HL-60/S4 (cell line): ENCODE measurements around the gene TMEM201.

Source experiments
- in situ Hi-C: fragments of 300-500 bp; cut with MboI; formaldehyde crosslinking; loops from 2 replicates; pipeline ENCODE4 v1.14.3; 2022; ENCODE audit warnings: low sequenced_read_pairs

Gene TMEM201

DNA sequence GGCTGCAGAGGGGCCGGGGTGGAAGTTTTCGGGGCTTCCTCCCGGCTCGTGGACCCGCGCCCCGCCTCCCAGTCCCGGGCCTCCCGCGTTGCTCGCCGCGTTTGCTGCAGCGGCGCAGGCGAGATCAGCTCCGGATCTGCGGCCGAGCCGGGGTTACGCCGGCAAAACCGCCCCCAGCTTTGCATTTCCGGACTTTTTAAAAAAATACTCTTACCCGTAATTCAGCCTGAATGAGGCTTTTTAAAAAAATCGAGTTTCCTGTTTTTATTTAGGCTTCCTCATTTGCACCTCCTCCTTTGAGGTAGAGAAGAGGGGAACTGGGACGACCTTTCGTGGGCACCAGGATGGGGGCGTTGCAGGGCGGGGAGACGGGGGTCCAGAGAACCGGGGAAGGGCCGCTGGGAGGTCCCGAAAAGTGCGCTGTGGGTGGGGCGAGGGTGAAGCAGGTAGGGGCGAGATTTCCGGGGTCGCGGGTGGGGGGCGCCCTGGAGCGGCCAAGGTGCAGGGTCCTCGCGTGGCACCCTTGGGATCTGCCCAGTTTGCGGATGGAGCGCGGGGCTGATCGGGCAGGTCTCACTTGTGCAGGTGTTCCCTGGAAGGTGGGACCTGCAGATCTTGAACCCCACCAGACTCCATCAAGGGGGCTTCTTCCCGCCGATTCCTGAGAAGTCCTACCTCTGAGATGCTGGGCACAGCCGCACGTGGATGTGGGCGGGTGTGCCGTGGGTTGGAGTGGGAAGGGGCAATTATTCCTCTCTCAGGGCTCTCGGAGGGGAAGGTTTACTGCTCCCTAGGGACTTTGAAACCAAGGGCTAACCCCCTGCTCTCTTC lies 63.9 kb downstream of the TMEM201 start:
- in situ Hi-C loops = no loop called here

DNA sequence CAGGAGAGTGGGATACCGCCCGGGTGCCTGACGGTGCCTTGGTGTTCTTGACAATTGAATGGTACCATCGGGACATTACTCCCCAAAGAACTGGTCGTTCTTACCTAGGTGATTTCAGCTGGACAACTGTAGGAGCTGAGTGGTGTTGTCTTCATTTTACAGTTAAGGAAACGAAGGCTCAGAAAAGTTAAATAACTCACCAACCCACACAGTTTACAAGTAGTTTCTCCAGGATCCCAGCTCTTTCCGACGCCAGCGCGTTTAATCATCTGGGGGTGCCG lies 64.4 kb downstream of the TMEM201 start:
- in situ Hi-C loops = no loop called here

DNA sequence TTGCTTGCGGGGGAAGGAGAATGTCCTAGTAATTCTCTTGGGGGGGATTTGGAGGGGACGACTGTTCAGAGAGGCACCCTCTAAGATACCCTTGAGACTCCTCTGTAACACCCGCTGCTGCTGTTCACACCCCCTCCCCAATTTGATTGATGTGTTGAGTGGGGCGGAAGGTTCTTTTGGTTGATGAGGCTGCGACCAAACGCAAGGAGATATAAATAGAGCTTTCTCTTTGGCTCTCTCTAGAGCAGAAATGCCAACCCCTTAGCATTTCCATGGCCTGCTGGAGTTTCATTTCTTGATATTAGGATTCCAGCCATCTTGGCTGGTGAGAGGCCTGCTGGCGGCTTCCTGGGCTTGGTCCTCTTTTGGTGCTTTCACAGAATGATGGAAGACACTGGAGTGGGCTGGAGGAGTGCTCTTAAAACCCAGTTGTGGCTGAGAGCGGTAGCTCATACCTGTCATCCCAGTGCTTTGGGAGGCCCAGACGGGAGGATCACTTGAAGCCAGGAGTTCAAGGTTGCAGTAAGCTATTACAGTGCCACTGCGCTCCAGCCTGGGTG lies 64.9 kb downstream of the TMEM201 start:
- in situ Hi-C loops = no loop called here

DNA sequence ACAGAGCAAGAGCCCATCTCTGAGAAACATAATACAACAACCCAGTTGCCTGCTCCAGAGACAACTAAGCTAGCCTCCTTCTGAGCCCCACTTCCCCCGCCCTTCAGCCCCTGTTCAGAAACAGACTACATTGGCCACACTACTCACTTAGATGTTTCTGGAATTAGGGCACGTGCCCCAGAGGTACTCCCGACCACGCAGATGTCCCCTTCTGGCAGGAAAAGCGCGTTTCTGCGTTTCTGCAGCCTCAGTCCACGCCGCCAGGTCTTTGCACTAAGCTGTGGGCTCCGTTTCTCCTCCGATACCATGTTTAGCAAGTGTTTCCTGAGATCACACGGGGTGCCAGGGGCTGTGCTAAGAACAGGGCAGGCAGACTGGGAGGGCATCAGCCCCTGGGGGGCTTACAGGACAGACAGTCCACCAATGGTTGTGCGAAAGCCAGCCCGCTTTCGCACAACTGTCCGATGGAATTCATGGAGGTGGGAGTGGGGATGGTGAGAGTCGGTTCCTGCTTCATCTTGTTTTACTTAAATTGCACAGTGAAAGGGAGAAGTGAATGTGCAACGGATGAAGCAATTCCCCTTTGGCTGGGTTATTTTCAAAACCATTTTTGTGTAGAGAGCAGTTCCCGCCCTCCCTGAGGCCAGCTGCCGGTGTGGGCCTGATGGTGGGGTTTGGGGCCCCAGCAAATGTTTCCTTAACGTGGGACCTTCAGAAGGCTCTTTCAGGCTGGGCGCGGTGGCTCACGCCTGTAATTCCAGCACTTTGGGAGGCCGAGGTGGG lies 65.5 kb downstream of the TMEM201 start:
- in situ Hi-C loops = no loop called here

DNA sequence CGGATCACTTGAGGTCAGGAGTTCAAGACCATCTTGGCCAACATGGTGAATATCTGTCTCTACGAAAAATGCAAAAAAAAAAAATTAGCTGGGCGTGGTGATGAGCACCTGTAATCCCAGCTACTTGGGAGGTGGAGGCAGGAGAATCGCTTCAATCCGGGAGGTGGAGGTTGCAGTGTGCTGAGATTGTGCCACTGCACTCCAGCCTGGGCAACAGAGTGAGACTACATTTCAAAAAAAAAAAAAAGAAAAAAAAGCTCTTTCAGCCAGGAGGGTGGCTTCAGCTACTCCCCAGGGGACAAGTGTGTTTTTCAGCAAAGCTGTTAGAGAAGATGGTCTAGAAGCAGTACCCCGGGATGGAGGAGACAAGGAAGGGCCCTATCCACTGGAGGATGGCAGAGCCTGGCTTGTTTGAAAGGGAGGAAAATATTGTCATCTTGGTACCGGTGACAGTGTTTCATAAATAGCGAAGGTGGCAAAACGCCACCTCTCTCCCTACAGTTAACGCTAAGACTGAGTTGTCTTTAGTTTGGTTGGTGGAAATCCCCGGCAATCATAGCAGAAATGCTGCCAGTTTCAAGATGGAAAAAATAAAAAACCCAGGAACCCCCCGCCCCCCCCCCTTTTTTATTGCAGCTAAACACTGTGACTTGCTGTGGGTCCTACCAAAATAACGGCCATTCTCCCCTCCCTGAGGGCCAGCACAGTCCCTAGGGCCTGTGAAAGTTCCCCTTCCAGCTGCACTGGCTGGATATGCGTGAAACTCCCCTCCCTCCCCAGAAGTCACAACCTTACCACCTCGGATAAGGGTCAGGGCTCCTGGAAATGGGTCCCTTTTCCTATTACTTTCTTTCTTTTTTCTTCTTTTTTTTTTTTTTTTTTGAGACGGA lies 66.4 kb downstream of the TMEM201 start:
- in situ Hi-C loops = no loop called here

DNA sequence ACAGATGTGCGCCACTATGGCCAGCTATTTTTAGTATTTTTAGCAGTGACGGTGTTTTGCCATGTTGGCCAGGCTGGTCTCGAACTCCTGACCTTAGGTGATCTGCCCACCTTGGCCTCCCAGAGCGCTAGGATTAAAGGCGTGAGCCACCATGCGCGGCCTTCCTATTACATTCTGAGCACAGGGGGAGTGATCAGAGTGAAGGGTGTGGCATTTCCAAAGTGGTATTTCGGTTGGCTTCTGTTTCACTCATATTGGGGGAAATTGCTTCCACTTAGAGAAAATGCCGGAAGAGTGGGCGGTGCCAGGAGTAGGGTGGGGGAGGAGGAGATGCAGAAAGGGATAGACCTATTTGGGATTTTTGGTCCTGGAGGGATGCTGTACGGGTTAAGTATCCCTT lies 67.1 kb downstream of the TMEM201 start:
- in situ Hi-C loops = no loop called here

DNA sequence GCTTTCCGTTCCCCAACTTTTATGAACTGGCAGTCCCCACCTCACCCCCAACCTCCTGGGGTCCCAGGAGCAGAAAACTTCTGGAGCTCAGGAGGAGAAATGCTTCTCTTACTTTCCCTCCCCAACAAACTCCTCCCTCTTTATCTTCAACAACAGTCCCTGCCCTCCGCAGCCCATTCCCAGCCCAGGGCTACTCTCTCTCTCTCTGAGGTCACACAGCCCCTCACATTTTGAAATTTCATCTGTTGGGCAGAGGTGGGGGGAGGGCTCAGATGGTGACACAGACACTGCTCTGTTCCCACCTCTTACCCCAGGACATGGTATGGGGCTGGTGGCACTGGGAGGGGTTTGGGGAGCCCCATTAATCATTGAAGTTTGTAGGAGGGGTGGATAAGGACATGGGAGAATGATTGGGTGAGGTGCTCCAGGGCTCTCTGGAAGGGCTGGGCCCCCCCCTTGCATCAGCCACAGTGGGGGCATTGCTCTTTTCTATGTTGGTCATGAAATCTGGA lies 68.9 kb downstream of the TMEM201 start:
- in situ Hi-C loops = no loop called here

DNA sequence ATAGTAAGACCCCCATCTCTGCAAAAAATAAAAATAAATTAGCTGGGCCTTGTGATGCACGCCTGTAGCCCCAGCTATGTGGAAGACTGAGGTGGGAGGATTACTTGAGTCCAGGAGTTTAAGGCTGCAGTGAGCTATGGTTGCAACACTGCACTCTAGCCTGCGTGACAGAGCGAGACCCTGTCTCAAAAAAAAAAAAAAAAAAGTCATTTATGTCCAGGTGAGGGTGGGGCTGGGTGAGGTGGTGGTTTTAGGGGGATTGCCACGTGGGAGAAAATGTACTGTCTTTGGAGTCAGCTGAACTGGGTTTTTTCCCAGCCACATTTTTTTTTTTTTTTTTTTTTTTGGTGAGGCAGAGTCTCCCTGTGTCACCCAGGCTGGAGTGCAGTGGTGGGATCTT lies 69.5 kb downstream of the TMEM201 start:
- in situ Hi-C loops = no loop called here

DNA sequence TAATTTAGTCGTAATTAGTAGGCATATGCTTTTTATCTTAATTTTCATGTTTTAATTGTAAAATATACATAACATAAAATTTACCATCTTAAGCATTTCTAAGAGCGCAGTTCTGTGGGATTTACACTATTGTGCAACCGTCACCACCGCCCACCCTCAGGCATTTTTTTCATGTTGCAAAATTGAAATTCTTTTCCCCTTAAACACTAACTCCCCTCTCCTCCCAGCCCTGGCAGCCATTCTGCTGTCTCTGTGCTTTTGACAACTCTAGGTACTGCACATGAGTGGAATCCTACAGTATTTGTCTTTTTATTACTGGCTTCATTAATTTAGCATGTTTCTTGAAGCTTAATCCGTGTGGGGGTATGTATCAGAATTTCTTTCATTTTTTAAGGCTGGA lies 70.6 kb downstream of the TMEM201 start:
- in situ Hi-C loops = no loop called here

DNA sequence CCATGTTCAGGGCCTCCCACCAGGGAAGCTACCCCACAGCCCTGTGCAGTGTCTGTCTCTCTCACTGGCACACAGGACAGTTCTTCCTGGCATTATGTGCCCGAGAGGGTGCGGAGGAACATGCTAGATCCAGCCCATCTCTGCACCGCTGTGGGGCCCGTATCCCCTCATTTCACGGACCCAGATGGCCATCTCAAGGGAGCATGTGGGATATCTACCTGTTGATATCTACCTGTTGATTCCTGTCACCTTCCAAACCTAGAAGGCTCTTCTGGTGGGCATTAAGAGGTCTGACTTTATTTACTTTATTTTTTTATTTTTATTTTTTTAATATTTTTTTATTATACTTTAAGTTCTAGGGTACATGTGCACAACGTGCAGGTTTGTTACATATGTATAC lies 74.5 kb downstream of the TMEM201 start:
- in situ Hi-C loops = no loop called here
